Measurements from ENCODE around the gene DDR2. TPM values are rescaled to one million over a fixed set of nuclear protein-coding genes. Genes with fewer than 3 reads are reported as not detected.
A peak's percentile ranks its signal among the peaks of the same experiment; 100 is the strongest.

Gene DDR2
- polyA plus RNA-seq, 1 of the 3 experiments (the other 2 are of a cell fraction) = 34.0 TPM

- H3K27me3 ChIP-seq (ENCODE audit: insufficient read depth) = no peaks in the 10 kb centered on the region
- H3K9me3 ChIP-seq = no peaks in the 10 kb centered on the region
- H3K9ac ChIP-seq = no peak overlapping the region
- peaks cover 0 to 29% of the 10 kb centered on the region in 2 experiments; a peak in 1 of 4 replicates for H3K4me1 ChIP-seq (ENCODE audit: control insufficient read depth in 1 of 2, insufficient read depth in 2 of 2, low read depth in 1 of 2, low read length in 1 of 2)
- no peak overlapping the region for H2AFZ ChIP-seq (ENCODE audit: low read depth)
- H3K9me2 ChIP-seq = no peaks in the 10 kb centered on the region
- peaks cover 69 to 77% of the 10 kb centered on the region in 2 experiments for H3K36me3 ChIP-seq (replicated peaks in 1 of 2; ENCODE audit: control insufficient read depth in 1 of 2, insufficient read depth in 2 of 2, low read length in 1 of 2)
- DNase-seq = no peak
- no peak overlapping the region for H3K4me2 ChIP-seq
- no peak overlapping the region for H3K4me3 ChIP-seq (ENCODE audit: low read depth in 2 of 2, low read length in 1 of 2)
- ChIA-PET CTCF (no interaction called here), POLR2A (no interaction called here)
- H3F3A ChIP-seq (replicated peaks; ENCODE audit: insufficient read depth) = peaks cover 3% of the 10 kb centered on the region
- peaks cover 3% of the 10 kb centered on the region; the same call in 1 of the 2 replicates for H3K79me2 ChIP-seq (ENCODE audit: insufficient read depth)
- H4K20me1 ChIP-seq (ENCODE audit: insufficient read depth) = no peaks in the 10 kb centered on the region
- H3K27ac ChIP-seq (ENCODE audit: low read depth in 2 of 2, low read length in 1 of 2) = no peak overlapping the region
- WGBS (ENCODE audit: low lambda C conversion rate) = 76% methylated on average over 3 of the region's 3 CpGs
- TF ChIP-seq TEAD4 (IDR thresholded peaks at IDR 0.05; ENCODE audit: borderline replicate concordance, insufficient read depth) = no peak
- no peak for TF ChIP-seq GATA2 (CRISPR knock-in tag; IDR thresholded peaks at IDR 0.05)
- no peak for TF ChIP-seq ZBTB33 (IDR thresholded peaks at IDR 0.05; ENCODE audit: borderline replicate concordance, low read depth)
- no peak for TF ChIP-seq ELF1 (IDR thresholded peaks at IDR 0.05)
- TF ChIP-seq USF2 (IDR thresholded peaks at IDR 0.05; ENCODE audit: borderline replicate concordance, low read depth, low read length) = no peak
- no peak for TF ChIP-seq FOXJ3 (CRISPR knock-in tag; IDR thresholded peaks at IDR 0.05)
- TF ChIP-seq USF1 (IDR thresholded peaks at IDR 0.05; ENCODE audit: borderline replicate concordance, low read depth) = no peak
- no peak for TF ChIP-seq JUND (IDR thresholded peaks at IDR 0.05)
- no peak for TF ChIP-seq RFX5 (IDR thresholded peaks at IDR 0.05; ENCODE audit: low read length)
- no peak for TF ChIP-seq POLR2AphosphoS5 (IDR thresholded peaks at IDR 0.05; ENCODE audit: low read depth, low read length)
- no peak for TF ChIP-seq PBX3 (IDR thresholded peaks at IDR 0.05)
- no peak for TF ChIP-seq MXI1 (IDR thresholded peaks at IDR 0.05; ENCODE audit: low read depth, low read length)
These were observed 123.0 kb downstream of the DDR2 start for GRCh38 chr1:162755306-162755705.

- H3K4me1 ChIP-seq (ENCODE audit: control insufficient read depth in 1 of 2, insufficient read depth in 2 of 2, low read depth in 1 of 2, low read length in 1 of 2) = peaks cover 0 to 29% of the 10 kb centered on the region in 2 experiments; a peak in 1 of 4 replicates
- no peaks in the 10 kb centered on the region for H3K27me3 ChIP-seq (ENCODE audit: insufficient read depth)
- H3F3A ChIP-seq (replicated peaks; ENCODE audit: insufficient read depth) = peaks cover 6% of the 10 kb centered on the region
- H3K4me2 ChIP-seq = no peak overlapping the region
- ChIA-PET POLR2A (no interaction called here), CTCF (no interaction called here)
- no peak overlapping the region for H2AFZ ChIP-seq (ENCODE audit: low read depth)
- DNase-seq = no peak
- H4K20me1 ChIP-seq (ENCODE audit: insufficient read depth) = no peaks in the 10 kb centered on the region
- H3K9me3 ChIP-seq = no peaks in the 10 kb centered on the region
- no peak overlapping the region for H3K9ac ChIP-seq
- no peak overlapping the region for H3K4me3 ChIP-seq (ENCODE audit: low read depth in 2 of 2, low read length in 1 of 2)
- H3K9me2 ChIP-seq = no peaks in the 10 kb centered on the region
- 72% methylated on average over 5 of the region's 5 CpGs for WGBS (ENCODE audit: low lambda C conversion rate)
- no peaks in the 10 kb centered on the region for H3K79me2 ChIP-seq (ENCODE audit: insufficient read depth)
- TF ChIP-seq PBX3 (IDR thresholded peaks at IDR 0.05) = peak; percentile 10; the same call in 1 of the 2 replicates
- TF ChIP-seq FOSL2 (IDR thresholded peaks at IDR 0.05; ENCODE audit: borderline replicate concordance, low read depth) = 0 out of 2 replicates have a peak, but pooled peaks have one; percentile 3
- TF ChIP-seq ELF1 (IDR thresholded peaks at IDR 0.05) = no peak
- peak overlapping the region in 1 of 2 experiments; percentile 24; a peak in 1 of 4 replicates for H3K27ac ChIP-seq (ENCODE audit: low read depth in 2 of 2, low read length in 1 of 2)
- H3K36me3 ChIP-seq (replicated peaks in 1 of 2; ENCODE audit: control insufficient read depth in 1 of 2, insufficient read depth in 2 of 2, low read length in 1 of 2) = peaks cover 79 to 88% of the 10 kb centered on the region in 2 experiments
These were observed 124.3 kb downstream of the DDR2 start for GRCh38 chr1:162756523-162756922.
